Astrocyte of the cerebellum (primary cell): ENCODE data around the gene FYCO1.

Source experiments
- DNase-seq: peaks from one replicate; pipeline ENCODE4 v3.0.0-alpha.2; 2011; ENCODE audit warnings: low read depth
- H3K4me3 ChIP-seq: 2 replicates; pipeline ENCODE4 v1.5.1; 2011; ENCODE audit warnings: mild to moderate bottlenecking, low read depth, low read length, moderate library complexity
- in situ Hi-C: cut with HindIII; loops from 2 replicates; pipeline ENCODE4 v1.10.0; 2017; ENCODE audit warnings: low sequenced_read_pairs
- TF ChIP-seq, protein P1 (sequence below): IDR thresholded peaks from 2 replicates; pipeline ENCODE4 v1.5.1; 2012; ENCODE audit warnings: low read length, low read depth, moderate library complexity, mild to moderate bottlenecking; ENCODE audit errors: missing control alignments

FYCO1 gene

DNA sequence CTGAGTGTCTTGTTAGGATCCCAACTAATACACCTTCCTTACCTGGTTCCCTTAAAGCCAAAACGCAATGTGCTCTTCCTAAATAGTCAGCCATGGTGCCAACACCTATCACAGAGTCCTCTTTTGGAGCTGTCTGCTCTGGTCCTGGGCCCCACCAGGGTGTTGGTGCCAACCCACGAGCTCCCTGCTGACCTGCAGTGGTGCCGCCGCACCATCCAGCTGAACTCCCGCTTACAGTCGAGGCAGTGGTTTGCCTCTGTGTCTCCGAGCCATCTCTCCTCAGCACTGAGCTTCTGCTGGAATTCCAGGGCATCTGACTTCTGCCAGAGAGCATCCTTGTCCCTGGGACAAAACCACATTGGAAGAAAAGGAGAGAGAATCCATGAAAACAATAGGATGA lies 36.4 kb downstream of the FYCO1 start:
- no peak for DNase-seq
- TF ChIP-seq, protein P1, sequence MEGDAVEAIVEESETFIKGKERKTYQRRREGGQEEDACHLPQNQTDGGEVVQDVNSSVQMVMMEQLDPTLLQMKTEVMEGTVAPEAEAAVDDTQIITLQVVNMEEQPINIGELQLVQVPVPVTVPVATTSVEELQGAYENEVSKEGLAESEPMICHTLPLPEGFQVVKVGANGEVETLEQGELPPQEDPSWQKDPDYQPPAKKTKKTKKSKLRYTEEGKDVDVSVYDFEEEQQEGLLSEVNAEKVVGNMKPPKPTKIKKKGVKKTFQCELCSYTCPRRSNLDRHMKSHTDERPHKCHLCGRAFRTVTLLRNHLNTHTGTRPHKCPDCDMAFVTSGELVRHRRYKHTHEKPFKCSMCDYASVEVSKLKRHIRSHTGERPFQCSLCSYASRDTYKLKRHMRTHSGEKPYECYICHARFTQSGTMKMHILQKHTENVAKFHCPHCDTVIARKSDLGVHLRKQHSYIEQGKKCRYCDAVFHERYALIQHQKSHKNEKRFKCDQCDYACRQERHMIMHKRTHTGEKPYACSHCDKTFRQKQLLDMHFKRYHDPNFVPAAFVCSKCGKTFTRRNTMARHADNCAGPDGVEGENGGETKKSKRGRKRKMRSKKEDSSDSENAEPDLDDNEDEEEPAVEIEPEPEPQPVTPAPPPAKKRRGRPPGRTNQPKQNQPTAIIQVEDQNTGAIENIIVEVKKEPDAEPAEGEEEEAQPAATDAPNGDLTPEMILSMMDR = no peak

DNA sequence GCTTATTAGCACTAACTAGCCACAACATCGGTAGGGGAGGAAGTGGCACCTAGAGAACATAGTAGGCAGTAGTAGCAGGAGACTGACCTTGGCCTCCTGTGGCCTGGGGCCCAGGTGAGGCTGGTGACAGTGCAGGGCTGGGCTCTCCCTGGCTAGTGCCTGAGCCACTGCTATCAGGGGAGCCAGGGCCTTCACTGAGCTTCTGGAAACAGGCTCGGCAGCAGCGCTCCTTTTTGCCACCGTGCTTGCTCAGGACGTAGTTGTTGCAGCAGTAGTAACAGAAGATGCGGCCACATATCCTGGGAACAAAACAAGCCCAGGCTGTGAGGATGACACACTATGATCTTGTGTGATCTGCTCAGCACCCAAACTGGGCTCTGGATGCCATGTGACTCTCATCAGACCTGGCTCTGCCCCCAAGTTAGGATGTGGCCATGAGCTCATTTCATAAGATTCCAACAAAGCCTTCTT lies 37.3 kb downstream of the FYCO1 start:
- in situ Hi-C loops = no loop called here
- DNase-seq = no peak
- no peak overlapping the region for H3K4me3 ChIP-seq
- TF ChIP-seq, protein P1 = no peak

More for the DNA sequence above, 36.4 kb downstream of the FYCO1 start:
- no peak overlapping the region for H3K4me3 ChIP-seq
- in situ Hi-C loops = no loop called here

DNA sequence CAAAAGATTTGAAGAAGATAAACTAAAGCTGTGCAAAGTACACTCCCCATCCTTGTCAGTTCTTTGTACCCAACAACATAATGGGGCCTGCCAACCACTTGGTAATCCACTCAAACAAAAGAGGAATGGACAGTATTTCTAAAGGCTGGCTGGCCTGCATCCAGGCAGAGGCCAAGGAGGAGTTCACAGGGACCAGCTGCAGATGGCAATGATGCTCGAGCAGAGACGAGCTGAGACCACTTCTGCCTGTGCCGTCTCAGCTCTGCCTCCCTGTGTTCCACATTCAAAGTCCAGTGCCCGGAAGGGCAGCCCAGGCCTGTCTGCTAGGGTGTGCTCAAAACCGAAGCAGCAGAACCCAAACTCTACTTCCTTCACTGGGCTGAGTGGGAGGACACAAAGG lies 38.0 kb downstream of the FYCO1 start:
- DNase-seq = no peak
- H3K4me3 ChIP-seq = no peak overlapping the region
- TF ChIP-seq, protein P1 = no peak
- in situ Hi-C loops = no loop called here

DNA sequence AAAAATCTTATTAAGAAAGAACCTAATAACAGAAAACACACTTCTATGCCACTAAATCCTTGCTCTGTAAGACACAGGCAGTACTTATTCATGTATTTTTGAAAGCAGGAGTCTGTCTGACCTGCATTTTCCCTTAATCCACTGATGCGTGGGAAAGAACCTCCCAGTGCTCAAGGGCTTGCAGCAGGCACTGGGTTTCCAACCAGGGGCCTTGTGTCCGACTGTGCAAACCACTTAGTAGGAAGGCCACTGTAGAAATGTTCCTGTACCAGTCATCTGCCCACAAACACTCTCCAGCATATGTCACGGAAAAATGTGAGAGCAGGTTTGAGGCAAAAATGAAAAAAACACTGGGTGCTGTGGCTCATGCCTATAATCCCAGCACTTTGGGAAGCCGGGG lies 39.9 kb downstream of the FYCO1 start:
- TF ChIP-seq, protein P1 = no peak
- no peak overlapping the region for H3K4me3 ChIP-seq
- in situ Hi-C loops = no loop called here
- DNase-seq = no peak

DNA sequence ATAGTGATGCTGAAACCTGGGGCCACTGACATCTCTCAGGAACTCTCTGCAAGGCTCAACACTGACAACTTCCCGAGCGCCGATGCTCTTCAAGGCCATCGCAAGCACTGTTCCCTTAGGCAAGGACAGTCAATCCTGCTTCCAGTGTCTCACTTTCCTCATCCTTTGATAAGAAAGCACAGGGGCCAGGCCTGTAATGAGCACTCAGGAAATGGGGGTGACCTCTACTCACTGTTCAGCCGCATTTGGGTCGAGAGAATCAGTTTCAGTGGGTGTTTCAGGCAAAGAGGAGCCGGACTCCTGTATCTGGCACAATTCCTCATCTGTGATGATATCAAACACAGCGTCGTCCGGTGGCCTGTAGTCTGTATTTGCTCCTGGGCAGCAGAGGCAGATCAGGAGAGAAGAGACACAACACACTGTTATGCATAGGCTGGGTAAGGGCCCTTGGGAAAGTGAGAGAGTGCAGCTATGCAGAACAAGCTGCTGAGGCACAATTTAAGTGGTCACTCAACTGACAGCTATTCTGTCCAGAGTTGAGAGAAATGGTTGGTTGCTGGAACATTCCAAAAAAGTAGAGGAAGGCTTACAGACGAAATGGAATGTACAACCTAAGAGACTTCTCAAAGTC lies 40.5 kb downstream of the FYCO1 start:
- no peak overlapping the region for H3K4me3 ChIP-seq
- in situ Hi-C loops = no loop called here
- no peak for DNase-seq
- TF ChIP-seq, protein P1 = no peak

DNA sequence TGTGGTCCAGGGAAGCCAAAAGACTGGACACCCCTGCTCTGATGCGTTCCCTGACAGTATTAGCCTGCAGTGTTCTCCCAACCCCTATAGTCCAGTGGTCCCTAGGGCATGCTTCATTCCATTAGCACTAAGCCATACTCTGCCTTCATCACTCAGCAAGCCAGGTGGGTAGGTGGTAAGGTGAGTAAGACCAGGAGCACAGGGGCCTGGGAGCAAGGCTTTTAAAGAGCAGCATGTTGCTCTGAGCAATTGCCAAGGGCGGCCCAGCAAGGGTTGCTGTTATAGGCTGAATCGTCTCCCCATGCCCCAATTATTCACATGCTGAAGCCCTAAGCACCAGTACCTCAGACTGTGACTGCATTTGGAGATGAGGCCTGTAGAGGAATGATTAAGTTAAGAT lies 41.3 kb downstream of the FYCO1 start:
- no peak for DNase-seq
- in situ Hi-C loops = no loop called here

More for the DNA sequence above, 41.3 kb downstream of the FYCO1 start:
- H3K4me3 ChIP-seq = no peak overlapping the region
- TF ChIP-seq, protein P1 = no peak
